Neural cell (in vitro differentiated cells): ENCODE data around the gene CNN1. TPM values are rescaled to one million over a fixed set of nuclear protein-coding genes. Genes with fewer than 3 reads are reported as not detected.
"Not testable (repeated sequence)": the region's sequence is repeated elsewhere in the genome, so short reads cannot be mapped to it uniquely, and the experiment has no call there.

Experiments
- H2AFZ ChIP-seq: fragments of 200-600, 300-800 bp; sonication (generic), shearing (Covaris generic); 2 replicates; pipeline ENCODE4 v1.6.0; 2014; ENCODE audit warnings: low read depth, mild to moderate bottlenecking, antibody characterized with exemption, low read length, moderate library complexity
- H3F3A ChIP-seq: fragments of 200-600 bp; shearing (Covaris generic); 2 replicates; pipeline ENCODE4 v1.6.1; 2016; ENCODE audit warnings: mild to moderate bottlenecking, moderate library complexity, mixed read lengths, antibody characterized with exemption, low read length; ENCODE audit not compliant: insufficient read depth, poor library complexity, severe bottlenecking
- H3K27ac ChIP-seq: fragments of 200-600, 300-800 bp; sonication (generic), shearing (Covaris generic); 2 replicates; pipeline ENCODE4 v1.5.1; 2014; ENCODE audit warnings: mild to moderate bottlenecking, low read length, moderate library complexity
- H3K27me3 ChIP-seq: fragments of 300-800, 200-600 bp; sonication (generic), shearing (Covaris generic); 2 replicates; pipeline ENCODE4 v1.6.0; 2014; ENCODE audit warnings: mild to moderate bottlenecking, low read depth, low read length, moderate library complexity; ENCODE audit not compliant: insufficient read depth
- H3K36me3 ChIP-seq: fragments of 300-800, 200-600 bp; sonication (generic), shearing (Covaris generic); 2 replicates; pipeline ENCODE4 v1.5.1; 2014; ENCODE audit warnings: mild to moderate bottlenecking, antibody characterized with exemption, low read length, moderate library complexity; ENCODE audit not compliant: insufficient read depth
- H3K4me2 ChIP-seq: fragments of 300-800, 200-600 bp; sonication (generic), shearing (Covaris generic); 2 replicates; pipeline ENCODE4 v1.6.0; 2014; ENCODE audit warnings: mild to moderate bottlenecking, low read length
- H3K4me3 ChIP-seq: fragments of 300-800, 200-600 bp; sonication (generic), shearing (Covaris generic); 2 replicates; pipeline ENCODE4 v1.5.1; 2014; ENCODE audit warnings: mild to moderate bottlenecking, low read length, moderate library complexity
- H3K79me2 ChIP-seq: fragments of 200-600 bp; shearing (Covaris generic); replicated peaks from 2 replicates; pipeline ENCODE4 v1.6.0; 2014; ENCODE audit warnings: mild to moderate bottlenecking, low read length, moderate library complexity; ENCODE audit not compliant: insufficient read depth
- H3K9ac ChIP-seq: fragments of 300-800, 200-600 bp; sonication (generic), shearing (Covaris generic); 2 replicates; pipeline ENCODE4 v1.6.1; 2016; ENCODE audit warnings: mild to moderate bottlenecking, low read length, mixed read lengths
- H3K9me2 ChIP-seq: fragments of 200-600 bp; shearing (Covaris generic); 2 replicates; pipeline ENCODE4 v1.6.1; 2016; ENCODE audit warnings: mild to moderate bottlenecking, low read length, mixed read lengths; ENCODE audit not compliant: insufficient read depth
- H3K9me3 ChIP-seq: fragments of 200-600, 300-800 bp; sonication (generic), shearing (Covaris generic); 2 replicates; pipeline ENCODE4 v1.6.1; 2016; ENCODE audit warnings: mild to moderate bottlenecking, mixed run types, low read length, moderate library complexity, mixed read lengths
- H4K20me1 ChIP-seq: fragments of 200-600 bp; shearing (Covaris generic); 2 replicates; pipeline ENCODE4 v1.6.1; 2016; ENCODE audit warnings: mild to moderate bottlenecking, mixed run types; ENCODE audit not compliant: insufficient read depth
- EP300 ChIP-seq: fragments of 450-650 bp; conservative IDR thresholded peaks from 2 replicates; pipeline ENCODE4 v1.6.1; 2014; ENCODE audit warnings: antibody characterized with exemption, mild to moderate bottlenecking, moderate library complexity; ENCODE audit not compliant: poor library complexity, severe bottlenecking
- EZH2 ChIP-seq: fragments of 200-600, 300-800 bp; shearing (Covaris generic), sonication (generic); IDR thresholded peaks from 2 replicates; pipeline ENCODE4 v1.6.1; 2014; ENCODE audit warnings: antibody characterized with exemption, low read length, borderline replicate concordance, mild to moderate bottlenecking; ENCODE audit not compliant: insufficient read depth, poor library complexity, severe bottlenecking
- MXI1 ChIP-seq: fragments of 450-650 bp; conservative IDR thresholded peaks from 2 replicates; pipeline ENCODE4 v1.6.1; 2014; ENCODE audit warnings: antibody characterized with exemption, mild to moderate bottlenecking; ENCODE audit not compliant: poor library complexity, severe bottlenecking
- POLR2AphosphoS5 ChIP-seq: IDR thresholded peaks from 2 replicates; pipeline ENCODE4 v1.6.1; 2012
- RAD21 ChIP-seq: fragments of 450-650 bp; conservative IDR thresholded peaks from 2 replicates; pipeline ENCODE4 v1.6.1; 2014; ENCODE audit warnings: antibody characterized with exemption, mild to moderate bottlenecking, moderate library complexity
- SMC3 ChIP-seq: fragments of 450-650 bp; conservative IDR thresholded peaks from 2 replicates; pipeline ENCODE4 v1.6.1; 2014; ENCODE audit warnings: antibody characterized with exemption, mild to moderate bottlenecking, moderate library complexity; ENCODE audit not compliant: poor library complexity
- TAF1 ChIP-seq: IDR thresholded peaks from 2 replicates; pipeline ENCODE4 v1.6.1; 2012; ENCODE audit warnings: low read depth
- polyA plus RNA-seq: library from polyadenylated mRNA; depleted of rRNA; stranded (reverse); fragments of >200 nt; gene quantifications from 2 replicates; pipeline ENCODE4 v1.2.3, GENCODE V29; 2014
- TF ChIP-seq, protein P1 (sequence below): fragments of 450-650 bp; IDR thresholded peaks from 2 replicates; pipeline ENCODE4 v1.5.1; 2014; ENCODE audit warnings: antibody characterized with exemption, mild to moderate bottlenecking, moderate library complexity; ENCODE audit not compliant: poor library complexity, severe bottlenecking
- TF ChIP-seq, protein P2 (sequence below): IDR thresholded peaks from 2 replicates; pipeline ENCODE4 v1.6.1; 2012; ENCODE audit warnings: borderline replicate concordance

The CNN1 gene
- polyA plus RNA-seq, 1 donor from 2014 or later, result not detected

DNA sequence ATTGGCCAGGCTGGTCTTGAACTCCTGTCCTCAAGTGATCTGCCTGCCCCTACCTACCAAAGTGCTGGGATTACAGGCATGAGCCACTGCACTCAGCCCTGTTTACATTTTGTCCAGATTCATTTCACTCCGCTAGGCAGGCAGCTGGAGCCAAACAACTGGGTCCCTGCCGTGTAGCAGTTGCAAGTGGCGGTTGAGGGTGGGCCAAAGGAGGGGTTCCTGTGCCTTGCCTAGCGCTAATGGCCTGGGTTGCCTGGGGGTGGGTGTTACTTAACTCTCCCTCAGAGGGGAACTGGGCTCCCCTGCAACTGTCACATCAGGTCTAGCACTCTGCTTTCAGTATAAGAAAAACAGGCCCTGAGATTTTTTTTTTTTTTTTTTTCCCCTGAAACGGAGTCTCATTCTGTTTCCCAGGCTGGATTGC, 31.4 kb downstream of the CNN1 start:
- no peak overlapping the region for H3K9ac ChIP-seq
- no peaks in the 10 kb centered on the region for H3K9me2 ChIP-seq
- H4K20me1 ChIP-seq, result no peaks in the 10 kb centered on the region
- no peak overlapping the region for H2AFZ ChIP-seq
- TF ChIP-seq EP300 (no peak), TAF1 (no peak), POLR2AphosphoS5 (no peak), SMC3 (no peak), MXI1 (no peak), EZH2 (no peak), RAD21 (no peak)
- TF ChIP-seq, protein P1, sequence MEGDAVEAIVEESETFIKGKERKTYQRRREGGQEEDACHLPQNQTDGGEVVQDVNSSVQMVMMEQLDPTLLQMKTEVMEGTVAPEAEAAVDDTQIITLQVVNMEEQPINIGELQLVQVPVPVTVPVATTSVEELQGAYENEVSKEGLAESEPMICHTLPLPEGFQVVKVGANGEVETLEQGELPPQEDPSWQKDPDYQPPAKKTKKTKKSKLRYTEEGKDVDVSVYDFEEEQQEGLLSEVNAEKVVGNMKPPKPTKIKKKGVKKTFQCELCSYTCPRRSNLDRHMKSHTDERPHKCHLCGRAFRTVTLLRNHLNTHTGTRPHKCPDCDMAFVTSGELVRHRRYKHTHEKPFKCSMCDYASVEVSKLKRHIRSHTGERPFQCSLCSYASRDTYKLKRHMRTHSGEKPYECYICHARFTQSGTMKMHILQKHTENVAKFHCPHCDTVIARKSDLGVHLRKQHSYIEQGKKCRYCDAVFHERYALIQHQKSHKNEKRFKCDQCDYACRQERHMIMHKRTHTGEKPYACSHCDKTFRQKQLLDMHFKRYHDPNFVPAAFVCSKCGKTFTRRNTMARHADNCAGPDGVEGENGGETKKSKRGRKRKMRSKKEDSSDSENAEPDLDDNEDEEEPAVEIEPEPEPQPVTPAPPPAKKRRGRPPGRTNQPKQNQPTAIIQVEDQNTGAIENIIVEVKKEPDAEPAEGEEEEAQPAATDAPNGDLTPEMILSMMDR, result no peak
- TF ChIP-seq, protein P2, sequence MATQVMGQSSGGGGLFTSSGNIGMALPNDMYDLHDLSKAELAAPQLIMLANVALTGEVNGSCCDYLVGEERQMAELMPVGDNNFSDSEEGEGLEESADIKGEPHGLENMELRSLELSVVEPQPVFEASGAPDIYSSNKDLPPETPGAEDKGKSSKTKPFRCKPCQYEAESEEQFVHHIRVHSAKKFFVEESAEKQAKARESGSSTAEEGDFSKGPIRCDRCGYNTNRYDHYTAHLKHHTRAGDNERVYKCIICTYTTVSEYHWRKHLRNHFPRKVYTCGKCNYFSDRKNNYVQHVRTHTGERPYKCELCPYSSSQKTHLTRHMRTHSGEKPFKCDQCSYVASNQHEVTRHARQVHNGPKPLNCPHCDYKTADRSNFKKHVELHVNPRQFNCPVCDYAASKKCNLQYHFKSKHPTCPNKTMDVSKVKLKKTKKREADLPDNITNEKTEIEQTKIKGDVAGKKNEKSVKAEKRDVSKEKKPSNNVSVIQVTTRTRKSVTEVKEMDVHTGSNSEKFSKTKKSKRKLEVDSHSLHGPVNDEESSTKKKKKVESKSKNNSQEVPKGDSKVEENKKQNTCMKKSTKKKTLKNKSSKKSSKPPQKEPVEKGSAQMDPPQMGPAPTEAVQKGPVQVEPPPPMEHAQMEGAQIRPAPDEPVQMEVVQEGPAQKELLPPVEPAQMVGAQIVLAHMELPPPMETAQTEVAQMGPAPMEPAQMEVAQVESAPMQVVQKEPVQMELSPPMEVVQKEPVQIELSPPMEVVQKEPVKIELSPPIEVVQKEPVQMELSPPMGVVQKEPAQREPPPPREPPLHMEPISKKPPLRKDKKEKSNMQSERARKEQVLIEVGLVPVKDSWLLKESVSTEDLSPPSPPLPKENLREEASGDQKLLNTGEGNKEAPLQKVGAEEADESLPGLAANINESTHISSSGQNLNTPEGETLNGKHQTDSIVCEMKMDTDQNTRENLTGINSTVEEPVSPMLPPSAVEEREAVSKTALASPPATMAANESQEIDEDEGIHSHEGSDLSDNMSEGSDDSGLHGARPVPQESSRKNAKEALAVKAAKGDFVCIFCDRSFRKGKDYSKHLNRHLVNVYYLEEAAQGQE, result no peak
- H3K9me3 ChIP-seq, result no peaks in the 10 kb centered on the region
- no peak overlapping the region for H3K4me2 ChIP-seq
- H3K27ac ChIP-seq, result no peak overlapping the region
- no peaks in the 10 kb centered on the region for H3K79me2 ChIP-seq
- H3K27me3 ChIP-seq, result no peaks in the 10 kb centered on the region
- H3K4me3 ChIP-seq, result no peak overlapping the region
- no peaks in the 10 kb centered on the region for H3K36me3 ChIP-seq
- H3F3A ChIP-seq, result no peaks in the 10 kb centered on the region

DNA sequence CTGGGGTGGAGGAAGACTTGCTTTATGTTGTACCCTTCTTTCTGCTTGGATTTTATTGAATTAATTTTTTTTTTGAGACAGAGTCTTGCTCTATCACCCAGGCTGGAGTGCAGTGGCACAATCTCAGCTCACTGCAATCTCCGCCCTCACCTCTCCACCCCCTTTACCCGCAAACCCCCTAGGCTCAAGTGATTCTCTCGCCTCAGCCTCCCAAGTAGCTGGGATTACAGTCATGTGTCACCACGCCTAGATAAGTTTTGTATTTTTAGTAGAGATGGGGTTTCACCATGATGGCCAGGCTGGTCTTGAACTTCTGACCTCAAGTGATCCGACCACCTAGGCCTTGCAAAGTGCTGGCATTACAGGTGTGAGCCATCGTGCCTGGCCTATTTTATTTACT, 34.7 kb downstream of the CNN1 start:
- not testable (repeated sequence) for H3F3A ChIP-seq, H3K27me3 ChIP-seq, H3K79me2 ChIP-seq, H3K4me2 ChIP-seq, H4K20me1 ChIP-seq, H3K36me3 ChIP-seq, H3K9me2 ChIP-seq, H3K9me3 ChIP-seq, H3K4me3 ChIP-seq, H3K27ac ChIP-seq, H3K9ac ChIP-seq, H2AFZ ChIP-seq

DNA sequence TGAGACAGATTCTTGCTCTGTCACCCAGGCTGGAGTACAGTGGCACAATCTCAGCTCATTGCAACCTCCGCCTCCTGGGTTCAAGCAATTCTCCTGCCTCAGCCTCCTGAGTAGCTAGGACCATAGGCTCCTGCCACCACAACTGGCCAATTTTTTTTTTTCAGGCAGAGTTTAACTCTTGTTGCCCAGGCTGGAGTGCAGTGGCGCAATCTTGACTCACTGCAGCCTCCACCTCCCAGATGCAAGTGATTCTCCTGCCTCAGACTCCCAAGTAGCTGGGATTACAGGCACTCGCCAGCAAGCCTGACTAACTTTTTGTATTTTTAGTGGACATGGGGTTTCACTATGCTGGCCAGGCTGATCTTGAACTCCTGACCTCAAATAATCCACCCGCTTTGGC, 35.1 kb downstream of the CNN1 start:
- H3F3A ChIP-seq, H3K9me3 ChIP-seq, H2AFZ ChIP-seq, H3K9me2 ChIP-seq, H4K20me1 ChIP-seq, H3K36me3 ChIP-seq, H3K4me2 ChIP-seq, H3K4me3 ChIP-seq, H3K27me3 ChIP-seq, H3K9ac ChIP-seq, H3K27ac ChIP-seq, H3K79me2 ChIP-seq: not testable (repeated sequence)
